NB4 (cell line): Measurements from ENCODE around the gene SNX18.
"Not testable (repeated sequence)": the region's sequence is repeated elsewhere in the genome, so short reads cannot be mapped to it uniquely, and the experiment has no call there.

Source experiments
- DNase-seq: peaks from one replicate; pipeline ENCODE4 v3.0.0; 2010; ENCODE audit warnings: low read depth
- H3K4me3 ChIP-seq: one replicate; pipeline ENCODE4 v1.5.1; 2011; ENCODE audit warnings: mild to moderate bottlenecking, low read depth, low read length, moderate library complexity
- CTCF ChIP-seq: IDR thresholded peaks from one replicate; pipeline ENCODE4 v1.5.1; 2012; ENCODE audit warnings: low read depth, low read length
- MAX ChIP-seq: IDR thresholded peaks from 2 replicates; pipeline ENCODE4 v1.6.1; 2011; ENCODE audit warnings: low read depth, low read length
- MYC ChIP-seq: IDR thresholded peaks from 2 replicates; pipeline ENCODE4 v1.6.1; 2011; ENCODE audit warnings: low read depth, low read length
- POLR2A ChIP-seq: IDR thresholded peaks from 2 replicates; pipeline ENCODE4 v1.6.1; 2011; ENCODE audit warnings: mild to moderate bottlenecking; ENCODE audit not compliant: insufficient read length; ENCODE audit errors: extremely low read depth

SNX18 gene

GRCh38 chr5:54533541-54534190, 16.1 kb downstream of the SNX18 start:
- no peak overlapping the region for H3K4me3 ChIP-seq
- DNase-seq, result no peak
- no peak for TF ChIP-seq MYC
- TF ChIP-seq MAX, result no peak
- TF ChIP-seq CTCF, result no peak
- TF ChIP-seq POLR2A, result no peak

- TF ChIP-seq POLR2A, result no peak
- TF ChIP-seq CTCF, result no peak
- TF ChIP-seq MYC, result no peak
- no peak for DNase-seq
- no peak overlapping the region for H3K4me3 ChIP-seq
These were observed 16.8 kb downstream of the SNX18 start for GRCh38 chr5:54534191-54535004.

- TF ChIP-seq POLR2A, result no peak
- TF ChIP-seq MYC, result no peak
- TF ChIP-seq CTCF, result no peak
- no peak for TF ChIP-seq MAX
- no peak for DNase-seq
- H3K4me3 ChIP-seq, result no peak overlapping the region
These were observed 17.7 kb downstream of the SNX18 start for GRCh38 chr5:54535149-54535844.

GRCh38 chr5:54536375-54536774, 18.8 kb downstream of the SNX18 start:
- H3K4me3 ChIP-seq, DNase-seq: not testable (repeated sequence)

GRCh38 chr5:54536861-54537260, 19.3 kb downstream of the SNX18 start:
- not testable (repeated sequence) for DNase-seq, H3K4me3 ChIP-seq

GRCh38 chr5:54537725-54538124, 20.2 kb downstream of the SNX18 start:
- H3K4me3 ChIP-seq, result no peak overlapping the region
- TF ChIP-seq MYC (no peak), POLR2A (no peak), MAX (no peak), CTCF (no peak)
- no peak for DNase-seq

- DNase-seq, result no peak
- TF ChIP-seq MAX (no peak), CTCF (no peak), MYC (no peak), POLR2A (no peak)
- H3K4me3 ChIP-seq, result no peak overlapping the region
These were observed 20.6 kb downstream of the SNX18 start for GRCh38 chr5:54538156-54538555.
